Measurements from ENCODE around the gene DKKL1. TPM values are rescaled to one million over a fixed set of nuclear protein-coding genes. Genes with fewer than 3 reads are reported as not detected.

The DKKL1 gene
- total and polyA plus RNA-seq, 2 experiments from 2014 or later: 0.76 to 2.9 TPM

- H3F3A ChIP-seq (replicated peaks; ENCODE audit: low read depth): no peaks in the 10 kb centered on the region
- H3K4me2 ChIP-seq: no peak overlapping the region
- no peaks in the 10 kb centered on the region for H4K20me1 ChIP-seq (replicated peaks; ENCODE audit: insufficient read depth)
- H3K36me3 Mint-ChIP-seq (ENCODE audit: low read depth): no peaks in the 10 kb centered on the region
- no peaks in the 10 kb centered on the region for H3K79me2 ChIP-seq (replicated peaks; ENCODE audit: insufficient read depth)
- DNase-seq (ENCODE audit: low spot score) (no peak), ATAC-seq (no peak)
- TF ChIP-seq CTCF (conservative IDR thresholded peaks at IDR 0.05; ENCODE audit: low read depth in 2 of 2): no peak
- TF ChIP-seq EZH2phosphoT487 (IDR thresholded peaks at IDR 0.05; ENCODE audit: unreplicated experiment): no peak
- TF ChIP-seq ZNF331 (CRISPR knock-in tag; IDR thresholded peaks at IDR 0.05; ENCODE audit: low read depth): no peak
- no peak for TF ChIP-seq ETS1 (IDR thresholded peaks at IDR 0.05)
- TF ChIP-seq EZH2 (IDR thresholded peaks at IDR 0.05; ENCODE audit: low read depth, unreplicated experiment): no peak
- no peak for TF ChIP-seq CREB1 (CRISPR knock-in tag; IDR thresholded peaks at IDR 0.05; ENCODE audit: low read depth)
- TF ChIP-seq STAT1 (IDR thresholded peaks at IDR 0.05; ENCODE audit: unreplicated experiment): no peak
- TF ChIP-seq ZNF462 (CRISPR knock-in tag; IDR thresholded peaks at IDR 0.05): no peak
- no peak for TF ChIP-seq NANOG (IDR thresholded peaks at IDR 0.05; ENCODE audit: borderline replicate concordance)
- no peak for TF ChIP-seq REST (IDR thresholded peaks at IDR 0.05; ENCODE audit: unreplicated experiment)
- TF ChIP-seq JUNB (IDR thresholded peaks at IDR 0.05; ENCODE audit: unreplicated experiment): no peak
- no peak for TF ChIP-seq POLR2AphosphoS5 (IDR thresholded peaks at IDR 0.05; ENCODE audit: low read depth)
- no peak for TF ChIP-seq ZNF114 (CRISPR knock-in tag; IDR thresholded peaks at IDR 0.05)
- no peaks in the 10 kb centered on the region; the same call in 2 of the 3 replicates for H3K9me3 Mint-ChIP-seq
- no peak overlapping the region for H3K27ac ChIP-seq (ENCODE audit: low read depth)
- no peak overlapping the region for H3K4me3 ChIP-seq
- no peaks in the 10 kb centered on the region for H3K36me3 ChIP-seq (ENCODE audit: insufficient read depth)
- no peaks in the 10 kb centered on the region for H3K9me2 ChIP-seq (ENCODE audit: insufficient read depth)
- no peaks in the 10 kb centered on the region for H3K27me3 ChIP-seq (ENCODE audit: insufficient read depth)
- peaks cover 10% of the 10 kb centered on the region for H3K4me1 ChIP-seq (ENCODE audit: insufficient read depth)
- peaks cover 19% of the 10 kb centered on the region for H3K27me3 Mint-ChIP-seq (ENCODE audit: insufficient read depth, low read depth, poor library complexity)
- H3K4me1 Mint-ChIP-seq: peaks cover 13% of the 10 kb centered on the region
- no peak overlapping the region for H3K4me3 Mint-ChIP-seq
- H2AFZ ChIP-seq: no peak overlapping the region
- H3K27ac Mint-ChIP-seq: peak overlapping the region; percentile 27; the same call in 1 of the 2 replicates
Observed at GRCh38 chr19:49408816-49409440, 45.3 kb downstream of the DKKL1 start.

Measured in GM23338 (cell line).